Parathyroid adenoma (tissue), 2 donors: ENCODE measurements around the gene EXO1.
"Not testable (repeated sequence)": the region's sequence is repeated elsewhere in the genome, so short reads cannot be mapped to it uniquely, and the experiment has no call there.

Experiments used
- H2AFZ ChIP-seq: fragments of 300-600 bp; sonication (generic); one replicate; pipeline ENCODE4 v1.7.0; 2017; ENCODE audit warnings: antibody characterized with exemption, mild to moderate bottlenecking
- H3K27ac ChIP-seq: fragments of 300-600 bp; sonication (generic); one replicate; pipeline ENCODE4 v1.7.0; 2017
- H3K27me3 ChIP-seq: fragments of 300-600 bp; sonication (generic); one replicate; pipeline ENCODE4 v1.7.0; 2017; ENCODE audit warnings: low read length; ENCODE audit not compliant: control insufficient read depth, insufficient read depth
- H3K36me3 ChIP-seq: fragments of 300-600 bp; sonication (generic); one replicate; pipeline ENCODE4 v1.7.0; 2017; ENCODE audit warnings: low read length; ENCODE audit not compliant: control insufficient read depth, insufficient read depth
- H3K4me1 ChIP-seq: fragments of 300-600 bp; sonication (generic); one replicate; pipeline ENCODE4 v1.7.0; 2017; ENCODE audit warnings: control low read depth
- H3K4me2 ChIP-seq: fragments of 300-600 bp; sonication (generic); one replicate; pipeline ENCODE4 v1.7.0; 2017; ENCODE audit warnings: low read length
- H3K4me3 ChIP-seq: fragments of 300-600 bp; sonication (generic); one replicate; pipeline ENCODE4 v1.7.0; 2017; ENCODE audit warnings: low read depth, low read length
- H3K79me2 ChIP-seq: fragments of 300-600 bp; sonication (generic); one replicate; pipeline ENCODE4 v1.7.0; 2017; ENCODE audit warnings: control low read depth
- H3K9ac ChIP-seq: fragments of 300-600 bp; sonication (generic); one replicate; pipeline ENCODE4 v1.7.0; 2017; ENCODE audit warnings: mild to moderate bottlenecking
- H3K9me3 ChIP-seq: fragments of 300-600 bp; sonication (generic); one replicate; pipeline ENCODE4 v1.7.0; 2017; ENCODE audit warnings: low read length; ENCODE audit not compliant: control insufficient read depth
- TF ChIP-seq, protein P1 (sequence below): fragments of 300-600 bp; sonication (generic); IDR thresholded peaks from one replicate; pipeline ENCODE4 v1.7.0; 2017; ENCODE audit warnings: antibody characterized with exemption, mild to moderate bottlenecking
- donor health status: primary hyperparathyroidism.

Gene EXO1

GRCh38 chr1:241849345-241849695, 1.3 kb downstream of the EXO1 start:
- Histone ChIP-seq H3K4me3 (no peak overlapping the region), H3K9me3 (no peaks in the 10 kb centered on the region)

GRCh38 chr1:241855545-241856140, 7.6 kb downstream of the EXO1 start:
- H3K9ac ChIP-seq, H3K9me3 ChIP-seq, H3K27me3 ChIP-seq, H3K36me3 ChIP-seq, H3K4me2 ChIP-seq, H3K4me3 ChIP-seq, H3K79me2 ChIP-seq, H3K27ac ChIP-seq, H3K4me1 ChIP-seq, H2AFZ ChIP-seq: not testable (repeated sequence)

More at GRCh38 chr1:241849345-241849695, 1.3 kb downstream of the EXO1 start:
- Histone ChIP-seq H3K79me2 (no peaks in the 10 kb centered on the region), H3K9ac (no peak overlapping the region), H2AFZ (no peak overlapping the region), H3K4me1 (no peaks in the 10 kb centered on the region), H3K27ac (no peak overlapping the region), H3K27me3 (no peaks in the 10 kb centered on the region), H3K4me2 (no peak overlapping the region), H3K36me3 (no peaks in the 10 kb centered on the region)
- TF ChIP-seq, protein P1, sequence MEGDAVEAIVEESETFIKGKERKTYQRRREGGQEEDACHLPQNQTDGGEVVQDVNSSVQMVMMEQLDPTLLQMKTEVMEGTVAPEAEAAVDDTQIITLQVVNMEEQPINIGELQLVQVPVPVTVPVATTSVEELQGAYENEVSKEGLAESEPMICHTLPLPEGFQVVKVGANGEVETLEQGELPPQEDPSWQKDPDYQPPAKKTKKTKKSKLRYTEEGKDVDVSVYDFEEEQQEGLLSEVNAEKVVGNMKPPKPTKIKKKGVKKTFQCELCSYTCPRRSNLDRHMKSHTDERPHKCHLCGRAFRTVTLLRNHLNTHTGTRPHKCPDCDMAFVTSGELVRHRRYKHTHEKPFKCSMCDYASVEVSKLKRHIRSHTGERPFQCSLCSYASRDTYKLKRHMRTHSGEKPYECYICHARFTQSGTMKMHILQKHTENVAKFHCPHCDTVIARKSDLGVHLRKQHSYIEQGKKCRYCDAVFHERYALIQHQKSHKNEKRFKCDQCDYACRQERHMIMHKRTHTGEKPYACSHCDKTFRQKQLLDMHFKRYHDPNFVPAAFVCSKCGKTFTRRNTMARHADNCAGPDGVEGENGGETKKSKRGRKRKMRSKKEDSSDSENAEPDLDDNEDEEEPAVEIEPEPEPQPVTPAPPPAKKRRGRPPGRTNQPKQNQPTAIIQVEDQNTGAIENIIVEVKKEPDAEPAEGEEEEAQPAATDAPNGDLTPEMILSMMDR: no peak

- H3K4me1 ChIP-seq: no peaks in the 10 kb centered on the region
- no peaks in the 10 kb centered on the region for H3K36me3 ChIP-seq
- no peak overlapping the region for H2AFZ ChIP-seq
- no peaks in the 10 kb centered on the region for H3K9me3 ChIP-seq
- H3K79me2 ChIP-seq: no peaks in the 10 kb centered on the region
- H3K9ac ChIP-seq: no peak overlapping the region
- H3K27me3 ChIP-seq: no peaks in the 10 kb centered on the region
- TF ChIP-seq, protein P1: no peak
- no peak overlapping the region for H3K4me3 ChIP-seq
- H3K4me2 ChIP-seq: no peak overlapping the region
- no peak overlapping the region for H3K27ac ChIP-seq
These were observed 9.1 kb downstream of the EXO1 start for GRCh38 chr1:241857131-241857530.

- no peak overlapping the region for H2AFZ ChIP-seq
- H3K4me1 ChIP-seq: no peaks in the 10 kb centered on the region
- H3K4me3 ChIP-seq: no peak overlapping the region
- no peaks in the 10 kb centered on the region for H3K9me3 ChIP-seq
- no peak overlapping the region for H3K4me2 ChIP-seq
- TF ChIP-seq, protein P1: no peak
- no peak overlapping the region for H3K9ac ChIP-seq
- no peaks in the 10 kb centered on the region for H3K36me3 ChIP-seq
- no peaks in the 10 kb centered on the region for H3K27me3 ChIP-seq
- H3K79me2 ChIP-seq: no peaks in the 10 kb centered on the region
- no peak overlapping the region for H3K27ac ChIP-seq
These were observed 12.9 kb downstream of the EXO1 start for GRCh38 chr1:241860922-241861321.

GRCh38 chr1:241869022-241869421, 21.0 kb downstream of the EXO1 start:
- Histone ChIP-seq H2AFZ (no peak overlapping the region), H3K27me3 (no peaks in the 10 kb centered on the region), H3K9me3 (no peaks in the 10 kb centered on the region), H3K4me2 (no peak overlapping the region), H3K36me3 (no peaks in the 10 kb centered on the region), H3K27ac (no peak overlapping the region), H3K4me3 (no peak overlapping the region), H3K4me1 (no peaks in the 10 kb centered on the region), H3K79me2 (no peaks in the 10 kb centered on the region), H3K9ac (no peak overlapping the region)
- TF ChIP-seq, protein P1: no peak
